Activated CD4-positive, alpha-beta T cell treated with anti-CD3 and anti-CD28 coated beads, Interleukin-10, Interleukin-2, amounts not matched to agents 100 ng/mL and 50 ng/mL, durations not matched to agents 16 hours and 8 hours (primary cell): Measurements from ENCODE around the gene PDLIM3.
"Not testable (repeated sequence)": the region's sequence is repeated elsewhere in the genome, so short reads cannot be mapped to it uniquely, and the experiment has no call there.

Experiments used
- DNase-seq: peaks from one replicate; pipeline ENCODE4 v3.0.0-alpha.2; 2020

The PDLIM3 gene

GRCh38 chr4:185552254-185552653, 16.9 kb upstream of the PDLIM3 start:
- DNase-seq: no peak

GRCh38 chr4:185550933-185551332, 15.6 kb upstream of the PDLIM3 start:
- DNase-seq: no peak

- DNase-seq: no peak
Observed at GRCh38 chr4:185549095-185549639, 13.9 kb upstream of the PDLIM3 start.

- DNase-seq: no peak
Observed at GRCh38 chr4:185548587-185548986, 13.3 kb upstream of the PDLIM3 start.

- no peak for DNase-seq
Observed at GRCh38 chr4:185546335-185546734, 11.0 kb upstream of the PDLIM3 start.

- no peak for DNase-seq
Observed at GRCh38 chr4:185542626-185543315, 7.5 kb upstream of the PDLIM3 start.

- DNase-seq: no peak
Observed at GRCh38 chr4:185541251-185541727, 6.0 kb upstream of the PDLIM3 start.

GRCh38 chr4:185540487-185541120, 5.3 kb upstream of the PDLIM3 start:
- DNase-seq: no peak

GRCh38 chr4:185540040-185540439, 4.7 kb upstream of the PDLIM3 start:
- no peak for DNase-seq

GRCh38 chr4:185538806-185539205, 3.5 kb upstream of the PDLIM3 start:
- DNase-seq: no peak

- no peak for DNase-seq
Observed at GRCh38 chr4:185536411-185536709, 1.1 kb upstream of the PDLIM3 start.

GRCh38 chr4:185535612-185536410, 504 bp upstream of the PDLIM3 start:
- no peak for DNase-seq

GRCh38 chr4:185534511-185534865, 819 bp downstream of the PDLIM3 start:
- DNase-seq: no peak

GRCh38 chr4:185532795-185533324, 2.4 kb downstream of the PDLIM3 start:
- DNase-seq: no peak

GRCh38 chr4:185532293-185532692, 3.0 kb downstream of the PDLIM3 start:
- DNase-seq: no peak

GRCh38 chr4:185531654-185532053, 3.7 kb downstream of the PDLIM3 start:
- not testable (repeated sequence) for DNase-seq

- DNase-seq: no peak
Observed at GRCh38 chr4:185529413-185529812, 5.9 kb downstream of the PDLIM3 start.

GRCh38 chr4:185524888-185525863, 10.1 kb downstream of the PDLIM3 start:
- DNase-seq: no peak

- DNase-seq: no peak
Observed at GRCh38 chr4:185523862-185524261, 11.4 kb downstream of the PDLIM3 start.

GRCh38 chr4:185522451-185522850, 12.9 kb downstream of the PDLIM3 start:
- DNase-seq: no peak

GRCh38 chr4:185520119-185520518, 15.2 kb downstream of the PDLIM3 start:
- DNase-seq: no peak

GRCh38 chr4:185518494-185518893, 16.8 kb downstream of the PDLIM3 start:
- DNase-seq: no peak
